GM23248 (cell line): ENCODE data around the gene NSMF. TPM values are rescaled to one million over a fixed set of nuclear protein-coding genes. Genes with fewer than 3 reads are reported as not detected.
"Not testable (repeated sequence)": the region's sequence is repeated elsewhere in the genome, so short reads cannot be mapped to it uniquely, and the experiment has no call there.

Experiments
- DNase-seq: peaks from one replicate; pipeline ENCODE4 v3.0.0-alpha.2; 2015
- H2AFZ ChIP-seq: fragments of 200-600 bp; sonication (generic); 2 replicates; pipeline ENCODE4 v1.6.1; 2016; ENCODE audit warnings: antibody characterized with exemption
- H3F3A ChIP-seq: fragments of 200-600 bp; sonication (generic); 2 replicates; pipeline ENCODE4 v1.6.1; 2016; ENCODE audit warnings: mild to moderate bottlenecking, antibody characterized with exemption, mixed run types; ENCODE audit not compliant: insufficient read depth
- H3K27ac ChIP-seq: fragments of 200-600 bp; sonication (generic); 2 replicates; pipeline ENCODE4 v1.5.1; 2016; ENCODE audit warnings: mild to moderate bottlenecking
- H3K27me3 ChIP-seq: fragments of 200-600 bp; sonication (generic); replicated peaks from 2 replicates; pipeline ENCODE4 v1.6.1; 2016; ENCODE audit warnings: mild to moderate bottlenecking; ENCODE audit not compliant: insufficient read depth
- H3K36me3 ChIP-seq: fragments of 200-600 bp; sonication (generic); 2 replicates; pipeline ENCODE4 v1.6.1; 2016; ENCODE audit warnings: low read depth, mild to moderate bottlenecking
- H3K4me1 ChIP-seq: fragments of 200-600 bp; sonication (generic); 2 replicates; pipeline ENCODE4 v1.6.1; 2016; ENCODE audit warnings: mild to moderate bottlenecking; ENCODE audit not compliant: insufficient read depth
- H3K4me2 ChIP-seq: fragments of 200-600 bp; sonication (generic); one replicate; pipeline ENCODE4 v1.6.1; 2016; ENCODE audit warnings: mild to moderate bottlenecking; ENCODE audit not compliant: unreplicated experiment
- H3K4me3 ChIP-seq: fragments of 200-600 bp; sonication (generic); 2 replicates; pipeline ENCODE4 v1.5.1; 2016; ENCODE audit warnings: mild to moderate bottlenecking
- H3K79me2 ChIP-seq: fragments of 200-600 bp; sonication (generic); 2 replicates; pipeline ENCODE4 v1.6.1; 2016; ENCODE audit warnings: mild to moderate bottlenecking; ENCODE audit not compliant: insufficient read depth
- H3K9ac ChIP-seq: fragments of 200-600 bp; sonication (generic); 2 replicates; pipeline ENCODE4 v1.6.1; 2016; ENCODE audit warnings: mild to moderate bottlenecking
- H3K9me2 ChIP-seq: fragments of 200-600 bp; sonication (generic); 2 replicates; pipeline ENCODE4 v1.6.1; 2016; ENCODE audit warnings: mixed run types, mild to moderate bottlenecking, moderate library complexity; ENCODE audit not compliant: insufficient read depth
- H3K9me3 ChIP-seq: fragments of 200-600 bp; sonication (generic); one replicate; pipeline ENCODE4 v1.6.1; 2017; ENCODE audit warnings: low read depth
- H4K20me1 ChIP-seq: fragments of 200-600 bp; sonication (generic); 2 replicates; pipeline ENCODE4 v1.6.0; 2016; ENCODE audit not compliant: insufficient read depth
- EZH2 ChIP-seq: fragments of 200-600 bp; sonication (generic); IDR thresholded peaks from 2 replicates; pipeline ENCODE4 v1.6.1; 2018; ENCODE audit warnings: antibody characterized with exemption, mild to moderate bottlenecking; ENCODE audit not compliant: insufficient read depth, poor library complexity, severe bottlenecking
- EZH2phosphoT487 ChIP-seq: fragments of 200-600 bp; sonication (generic); IDR thresholded peaks from 2 replicates; pipeline ENCODE4 v1.6.1; 2018; ENCODE audit warnings: antibody characterized with exemption, moderate library complexity, mild to moderate bottlenecking, low read depth; ENCODE audit not compliant: insufficient read depth
- WGBS, 2 experiments: methylation state at CpG; one replicate each; pipeline ENCODE4 v1.1.6; 2015 to 2017; ENCODE audit warnings: low lambda C conversion rate in 2 of 2, low coverage in 1 of 2; ENCODE audit errors: missing lambda C conversion rate in 2 of 2; 5-methylcytosine and 5-hydroxymethylcytosine counted together
- in situ Hi-C: fragments of 300-500 bp; cut with MboI; formaldehyde crosslinking; loops from 2 replicates; pipeline ENCODE4 v1.15.0; 2020
- polyA plus RNA-seq: library from polyadenylated mRNA; unstranded; fragments of >200 nt; fragmentation: Nextera tagmentation; extraction: Ambion mirVana; gene quantifications from 2 replicates; pipeline ENCODE4 v1.2.1, GENCODE V29; 2016
- total RNA-seq: library from RNA; depleted of rRNA; stranded (reverse); fragments of >200 nt; shearing (Covaris generic); gene quantifications from 2 replicates; pipeline ENCODE4 v1.2.3, GENCODE V29; 2014

The NSMF gene
- total and polyA plus RNA-seq, 2 experiments from 2014 or later: 13.5 to 29.1 TPM

- Histone ChIP-seq H3K9me2 (no peaks in the 10 kb centered on the region), H4K20me1 (no peaks in the 10 kb centered on the region), H3K79me2 (no peaks in the 10 kb centered on the region), H3K27me3 (no peaks in the 10 kb centered on the region), H3K36me3 (no peaks in the 10 kb centered on the region), H3K4me2 (no peak overlapping the region), H3K4me1 (no peaks in the 10 kb centered on the region), H3F3A (peaks cover 8% of the 10 kb centered on the region; the same call in 1 of the 2 replicates), H2AFZ (no peak overlapping the region), H3K9me3 (no peaks in the 10 kb centered on the region), H3K4me3 (no peak overlapping the region), H3K9ac (no peak overlapping the region), H3K27ac (no peak overlapping the region)
- DNase-seq: no peak
- in situ Hi-C loops: no loop called here
- 92 to 96% methylated on average over 7 of the region's 7 CpGs for WGBS, 2 experiments
- TF ChIP-seq EZH2 (no peak), EZH2phosphoT487 (no peak)
These were observed 8.8 kb upstream of the NSMF start for GRCh38 chr9:137467896-137468295.

GRCh38 chr9:137467161-137467581 lies 8.0 kb upstream of the NSMF start:
- no peaks in the 10 kb centered on the region for H3K27me3 ChIP-seq
- H3K9ac ChIP-seq: no peak overlapping the region
- 86 to 92% methylated on average over 16 of the region's 16 CpGs for WGBS, 2 experiments
- no peak overlapping the region for H2AFZ ChIP-seq
- no peaks in the 10 kb centered on the region for H3K79me2 ChIP-seq
- H3K4me1 ChIP-seq: no peaks in the 10 kb centered on the region
- in situ Hi-C loops: no loop called here
- no peak overlapping the region for H3K4me3 ChIP-seq
- H3K9me3 ChIP-seq: no peaks in the 10 kb centered on the region
- no peak for TF ChIP-seq EZH2phosphoT487
- TF ChIP-seq EZH2: no peak
- peaks cover 8% of the 10 kb centered on the region; the same call in 1 of the 2 replicates for H3F3A ChIP-seq
- H4K20me1 ChIP-seq: no peaks in the 10 kb centered on the region
- no peak overlapping the region for H3K4me2 ChIP-seq
- DNase-seq: no peak
- H3K36me3 ChIP-seq: no peaks in the 10 kb centered on the region
- no peak overlapping the region for H3K27ac ChIP-seq
- no peaks in the 10 kb centered on the region for H3K9me2 ChIP-seq

GRCh38 chr9:137466389-137467085 lies 7.4 kb upstream of the NSMF start:
- in situ Hi-C loops, H3K79me2 ChIP-seq, H3K4me3 ChIP-seq, H2AFZ ChIP-seq, H3K36me3 ChIP-seq, H3K27me3 ChIP-seq, H3K4me1 ChIP-seq, H3K9me2 ChIP-seq, H3K9me3 ChIP-seq, H3K27ac ChIP-seq, H3K9ac ChIP-seq, H3F3A ChIP-seq, DNase-seq, H3K4me2 ChIP-seq, H4K20me1 ChIP-seq: not testable (repeated sequence)
- WGBS, 2 experiments: 86 to 89% methylated on average over 11 to 35 of the region's 35 CpGs

GRCh38 chr9:137465720-137466388 lies 6.7 kb upstream of the NSMF start:
- no peak overlapping the region for H3K27ac ChIP-seq
- no peak overlapping the region for H3K4me2 ChIP-seq
- H3K4me1 ChIP-seq: no peaks in the 10 kb centered on the region
- H3K4me3 ChIP-seq: no peak overlapping the region
- peaks cover 8% of the 10 kb centered on the region; the same call in 1 of the 2 replicates for H3F3A ChIP-seq
- H3K9me3 ChIP-seq: no peaks in the 10 kb centered on the region
- H4K20me1 ChIP-seq: no peaks in the 10 kb centered on the region
- H3K9me2 ChIP-seq: no peaks in the 10 kb centered on the region
- H3K9ac ChIP-seq: no peak overlapping the region
- no peaks in the 10 kb centered on the region for H3K27me3 ChIP-seq
- no peak for DNase-seq
- H3K79me2 ChIP-seq: no peaks in the 10 kb centered on the region
- no peak overlapping the region for H2AFZ ChIP-seq
- in situ Hi-C loops: no loop called here
- TF ChIP-seq EZH2 (no peak), EZH2phosphoT487 (no peak)
- WGBS, 2 experiments: 85 to 87% methylated on average over 23 of the region's 23 CpGs
- no peaks in the 10 kb centered on the region for H3K36me3 ChIP-seq
